ENCODE measurements around the gene ATG12.

- no peak for TF ChIP-seq CTCF (IDR thresholded peaks at IDR 0.05)
- TF ChIP-seq POLR2A (IDR thresholded peaks at IDR 0.05) = no peak
Measured at GRCh38 chr5:115859378-115859777, 18.0 kb upstream of the ATG12 start.

Measured in right lobe of liver (tissue), 4 donors.